SH-SY5Y (cell line): ENCODE measurements around the gene QRFPR.

ENCODE experiments used
- GATA2 ChIP-seq: IDR thresholded peaks from 2 replicates; pipeline ENCODE4 v1.6.1; 2011; ENCODE audit warnings: mild to moderate bottlenecking, low read depth, low read length
- GATA3 ChIP-seq: IDR thresholded peaks from 2 replicates; pipeline ENCODE4 v1.6.1; 2011; ENCODE audit warnings: low read depth, mild to moderate bottlenecking, low read length, moderate library complexity

DNA sequence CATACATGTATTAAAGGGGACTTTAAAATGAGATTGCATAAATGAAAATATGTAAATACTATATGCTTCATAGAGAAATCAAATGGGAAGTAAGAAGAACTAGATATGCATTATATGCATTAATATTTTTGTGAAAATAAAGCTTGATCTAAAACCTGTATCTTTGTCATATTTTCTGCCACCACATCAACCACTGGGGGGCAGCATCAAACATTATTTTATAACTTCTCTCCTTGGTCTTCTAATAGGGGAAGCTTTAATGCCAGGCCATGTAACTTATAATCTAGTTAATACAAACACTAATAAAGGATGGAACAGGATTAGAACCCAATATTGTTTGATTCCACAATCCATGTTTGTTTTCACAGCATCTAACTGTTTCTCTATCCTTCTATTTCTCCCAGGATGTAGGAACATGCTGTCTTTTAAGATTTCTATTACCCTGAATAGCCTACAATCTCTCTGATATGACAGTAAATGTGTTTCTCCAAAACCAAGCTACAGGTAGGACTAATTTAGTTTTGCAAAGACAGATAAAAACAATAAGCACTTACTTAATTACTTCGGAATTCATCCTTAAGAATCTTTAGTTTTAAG, 10.0 kb downstream of the QRFPR start:
- TF ChIP-seq GATA3, result no peak
- TF ChIP-seq GATA2, result no peak
